ENCODE results near the gene SEC16A.
A peak's percentile ranks its signal among the peaks of the same experiment; 100 is the strongest.

SEC16A gene

GRCh38 chr9:136485049-136486045 is 2.5 kb upstream of the SEC16A start:
- peak; percentile 56 for DNase-seq (ENCODE audit: low read depth)

DNA sequence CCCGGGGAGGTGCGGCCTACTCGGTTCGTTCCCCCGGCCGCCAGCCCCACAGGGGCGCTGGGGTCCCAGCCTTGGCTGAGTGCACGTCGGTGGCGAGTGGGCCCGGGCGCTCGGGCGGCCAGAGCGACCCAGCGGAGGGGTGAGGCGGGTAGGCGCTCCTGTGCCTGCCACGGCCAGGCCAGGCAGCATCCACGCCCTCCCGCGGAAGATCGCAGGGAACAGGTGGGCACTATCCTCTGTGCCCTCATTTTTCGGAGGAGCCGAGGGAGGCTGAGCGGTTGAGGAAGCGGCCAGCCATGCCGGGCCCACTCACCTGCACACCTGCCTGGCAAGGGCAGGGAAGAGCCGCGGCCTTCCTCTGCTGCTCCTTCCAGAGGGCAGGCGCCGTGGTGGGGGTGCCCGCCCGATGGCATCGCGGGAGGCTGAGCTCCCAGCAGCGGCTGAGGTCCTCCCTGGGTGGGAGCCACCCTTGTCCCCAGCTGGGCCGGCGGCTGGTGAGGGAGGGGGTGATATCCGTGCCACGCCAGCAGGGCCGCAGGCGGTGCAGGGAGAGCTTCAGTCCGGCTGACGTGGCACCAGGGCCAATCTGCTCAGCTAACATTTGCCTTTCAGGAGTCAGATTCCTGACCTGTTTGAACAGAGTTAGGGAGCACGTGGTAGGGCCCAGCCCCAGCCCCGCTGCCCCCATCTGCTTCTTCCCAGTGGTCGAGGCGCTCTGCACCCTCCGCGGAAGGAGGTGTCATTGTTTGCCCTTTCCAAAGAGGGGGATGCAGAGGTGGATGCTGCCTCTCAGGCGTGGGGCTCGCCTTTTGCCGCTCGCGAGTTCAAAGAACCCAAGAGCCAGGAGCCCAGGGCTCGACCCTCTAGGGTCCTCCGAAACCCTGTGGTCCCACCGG is 1.6 kb upstream of the SEC16A start:
- DNase-seq (ENCODE audit: low read depth) = no peak

DNA sequence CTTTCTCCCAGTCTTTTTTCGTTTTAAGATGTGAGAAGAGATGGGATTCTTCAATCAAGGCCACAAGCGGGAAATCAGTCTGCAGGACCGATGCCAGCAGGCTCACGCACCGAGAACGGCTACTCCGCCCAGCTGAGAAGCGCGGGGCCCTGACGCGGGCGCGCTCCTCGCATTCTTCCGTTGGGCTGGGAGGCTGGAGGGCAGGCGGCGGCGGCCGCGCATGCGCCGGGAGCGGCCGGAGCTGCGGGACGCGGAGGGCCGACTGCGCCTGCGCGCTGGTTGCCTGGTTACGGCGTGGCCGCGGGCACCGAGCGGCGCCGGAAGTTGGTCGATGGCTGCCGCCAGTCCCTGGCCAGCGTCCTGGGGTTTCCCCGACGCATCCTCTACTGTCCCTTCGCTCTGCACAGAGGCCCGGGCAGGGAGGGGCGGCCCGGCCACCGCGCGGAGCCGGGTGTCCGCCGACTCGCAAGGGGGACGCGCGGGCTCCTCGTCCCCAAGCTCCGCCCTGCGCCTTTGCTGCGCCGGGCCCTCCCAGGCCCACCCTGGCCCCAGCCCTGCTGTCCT is 831 bp upstream of the SEC16A start:
- DNase-seq (ENCODE audit: low read depth) = peak; percentile 71

GRCh38 chr9:136482046-136482792 is 621 bp downstream of the SEC16A start:
- DNase-seq (ENCODE audit: low read depth) = no peak

- DNase-seq (ENCODE audit: low read depth) = no peak
These were observed 1.3 kb downstream of the SEC16A start for GRCh38 chr9:136481558-136481957.

GRCh38 chr9:136476369-136477150 is 6.3 kb downstream of the SEC16A start:
- DNase-seq (ENCODE audit: low read depth) = no peak

GRCh38 chr9:136474974-136475865 is 7.6 kb downstream of the SEC16A start:
- no peak for DNase-seq (ENCODE audit: low read depth)

GRCh38 chr9:136474021-136474640 is 8.7 kb downstream of the SEC16A start:
- DNase-seq (ENCODE audit: low read depth) = no peak

GRCh38 chr9:136473354-136473721 is 9.5 kb downstream of the SEC16A start:
- DNase-seq (ENCODE audit: low read depth) = no peak

GRCh38 chr9:136472640-136473353 is 10.0 kb downstream of the SEC16A start:
- DNase-seq (ENCODE audit: low read depth) = no peak

- no peak for DNase-seq (ENCODE audit: low read depth)
These were observed 10.9 kb downstream of the SEC16A start for GRCh38 chr9:136471802-136472487.

DNA sequence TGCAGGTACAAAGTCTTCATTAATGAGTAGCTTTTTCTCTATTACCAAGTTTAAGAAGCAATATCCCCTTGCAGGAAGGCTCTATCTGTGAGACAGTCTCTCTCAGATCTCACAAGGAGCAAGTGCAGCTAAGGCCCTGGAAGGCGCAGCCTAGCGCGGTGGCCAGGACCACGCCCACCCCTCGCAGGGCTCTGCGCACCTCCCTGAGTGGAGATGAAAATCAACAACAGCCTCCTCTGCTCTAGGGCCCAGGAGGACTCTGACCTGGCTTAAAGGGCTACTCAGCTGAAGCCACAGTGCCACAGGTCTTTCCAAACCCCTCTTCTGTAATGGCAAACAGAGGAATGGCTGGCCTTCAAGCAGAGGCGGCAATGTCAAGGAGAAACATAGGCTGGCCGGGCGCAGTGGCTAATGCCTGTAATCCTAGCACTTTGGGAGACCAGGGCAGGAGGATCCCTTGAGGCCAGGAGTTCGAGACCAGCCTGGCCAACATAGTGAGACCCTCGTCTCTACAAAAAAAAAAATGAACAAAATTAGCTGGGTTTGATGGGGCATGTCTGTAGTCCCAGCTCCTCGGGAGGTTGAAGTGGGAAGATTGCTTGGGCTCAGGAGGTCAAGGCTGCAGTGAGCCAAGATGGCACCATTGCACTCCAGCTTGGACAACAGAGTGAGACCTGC is 11.9 kb downstream of the SEC16A start:
- DNase-seq (ENCODE audit: low read depth) = no peak

GRCh38 chr9:136470356-136470755 is 12.5 kb downstream of the SEC16A start:
- no peak for DNase-seq (ENCODE audit: low read depth)

- no peak for DNase-seq (ENCODE audit: low read depth)
These were observed 15.1 kb downstream of the SEC16A start for GRCh38 chr9:136467766-136468165.

- no peak for DNase-seq (ENCODE audit: low read depth)
These were observed 16.7 kb downstream of the SEC16A start for GRCh38 chr9:136466155-136466541.

DNA sequence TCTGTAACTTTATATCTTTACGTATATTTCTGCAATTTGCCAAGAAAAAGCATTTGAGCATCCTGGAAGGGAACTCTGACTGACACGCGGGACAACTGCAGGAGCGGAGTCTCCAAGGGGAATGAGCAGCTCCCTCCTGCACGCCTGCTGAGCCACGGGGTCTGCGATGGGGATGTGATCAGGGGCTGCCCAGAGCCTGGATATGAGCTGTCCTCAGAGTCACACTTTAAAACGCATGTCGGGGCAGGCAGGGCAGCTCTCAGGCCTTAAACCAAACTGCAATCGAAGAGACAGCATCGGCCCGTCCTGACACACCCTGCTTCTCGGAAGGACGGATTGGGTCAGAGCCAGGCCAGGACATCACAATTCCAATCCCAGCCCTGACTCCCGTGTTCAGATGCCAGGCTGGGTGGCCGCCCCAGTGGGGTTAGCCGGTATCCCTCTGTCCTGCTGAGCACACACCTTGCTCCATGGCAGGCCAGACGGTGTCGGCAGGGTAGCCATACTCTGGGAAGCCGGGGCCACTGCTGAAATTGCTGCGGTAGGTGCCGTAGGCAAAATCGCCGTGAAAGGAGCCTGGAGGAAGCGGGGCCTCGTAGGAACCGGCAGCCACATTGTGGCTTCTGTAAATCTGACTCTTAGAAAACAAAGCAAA is 17.2 kb downstream of the SEC16A start:
- no peak for DNase-seq (ENCODE audit: low read depth)

DNA sequence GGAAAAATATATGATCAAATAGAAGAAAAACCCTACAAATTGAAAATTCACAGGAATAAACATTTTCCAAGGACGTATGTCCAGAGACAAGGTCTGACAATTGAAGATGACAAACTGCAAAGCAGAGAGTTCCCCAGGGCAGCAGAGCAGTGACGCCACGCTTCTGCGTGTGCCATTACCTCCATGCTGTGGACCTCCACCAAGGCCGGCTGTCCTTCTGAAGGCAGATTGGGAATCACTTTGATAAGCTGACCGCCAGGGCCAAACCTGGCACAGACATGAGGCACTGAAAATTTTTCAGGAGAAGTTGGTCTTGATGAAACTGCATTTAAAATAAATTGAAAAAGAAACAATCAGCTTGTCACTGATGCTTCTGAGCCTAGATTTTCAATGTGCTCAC is 18.6 kb downstream of the SEC16A start:
- DNase-seq (ENCODE audit: low read depth) = no peak
